Suprapubic skin (tissue), 4 donors: ENCODE measurements around the gene MVB12A. TPM values are rescaled to one million over a fixed set of nuclear protein-coding genes. Genes with fewer than 3 reads are reported as not detected.

Experiments
- DNase-seq, 2 donors: peaks; one replicate each; pipeline ENCODE4 v3.0.0-alpha.2; 2019; ENCODE audit warnings: low spot score in 2 of 2
- H3K27ac ChIP-seq: fragments of 200-600 bp; sonication (generic); one replicate; pipeline ENCODE4 v1.5.1; 2019
- H3K27me3 ChIP-seq: fragments of 200-600 bp; sonication (generic); one replicate; pipeline ENCODE4 v1.5.1; 2019
- H3K36me3 ChIP-seq: fragments of 200-600 bp; sonication (generic); one replicate; pipeline ENCODE4 v1.5.1; 2019
- H3K4me1 ChIP-seq: fragments of 200-600 bp; sonication (generic); one replicate; pipeline ENCODE4 v1.5.1; 2019
- H3K4me3 ChIP-seq: fragments of 200-600 bp; sonication (generic); one replicate; pipeline ENCODE4 v1.5.1; 2019; ENCODE audit warnings: mild to moderate bottlenecking
- H3K9me3 ChIP-seq: fragments of 200-600 bp; sonication (generic); one replicate; pipeline ENCODE4 v1.5.1; 2019
- CTCF ChIP-seq, 2 donors: fragments of 200-600 bp in 1 of 2; fragments of 450-650 bp in 1 of 2; sonication (generic) in 1 of 2; IDR thresholded peaks; one replicate each; pipeline ENCODE4 v1.5.1; 2016 to 2019; ENCODE audit warnings: antibody characterized with exemption in 2 of 2, mild to moderate bottlenecking in 1 of 2, moderate library complexity in 1 of 2
- EP300 ChIP-seq: sonication (generic); formaldehyde crosslinking; IDR thresholded peaks from one replicate; pipeline ENCODE4 v1.6.1; 2017; ENCODE audit warnings: antibody characterized with exemption
- POLR2A ChIP-seq, 2 donors: fragments of 450-650 bp; IDR thresholded peaks; one replicate each; pipeline ENCODE4 v1.6.1; 2017; ENCODE audit warnings: antibody characterized with exemption in 2 of 2, mild to moderate bottlenecking in 2 of 2, moderate library complexity in 2 of 2
- POLR2AphosphoS5 ChIP-seq, 3 donors: sonication (generic); formaldehyde crosslinking; IDR thresholded peaks; one replicate each; pipeline ENCODE4 v1.6.1; 2017; ENCODE audit warnings: antibody characterized with exemption in 3 of 3
- WGBS: methylation state at CpG from one replicate; pipeline ENCODE4 v1.1.5; 2018; 5-methylcytosine and 5-hydroxymethylcytosine counted together
- total RNA-seq, 4 donors: library from RNA; depleted of rRNA; stranded (reverse); fragments of >200 nt; gene quantifications; one replicate each; pipeline ENCODE4 v1.1.0, GENCODE V29; 2016

Gene MVB12A
- total RNA-seq, 4 donors from 2014 or later = 44.2 to 71.3 (median 60.5) TPM

DNA sequence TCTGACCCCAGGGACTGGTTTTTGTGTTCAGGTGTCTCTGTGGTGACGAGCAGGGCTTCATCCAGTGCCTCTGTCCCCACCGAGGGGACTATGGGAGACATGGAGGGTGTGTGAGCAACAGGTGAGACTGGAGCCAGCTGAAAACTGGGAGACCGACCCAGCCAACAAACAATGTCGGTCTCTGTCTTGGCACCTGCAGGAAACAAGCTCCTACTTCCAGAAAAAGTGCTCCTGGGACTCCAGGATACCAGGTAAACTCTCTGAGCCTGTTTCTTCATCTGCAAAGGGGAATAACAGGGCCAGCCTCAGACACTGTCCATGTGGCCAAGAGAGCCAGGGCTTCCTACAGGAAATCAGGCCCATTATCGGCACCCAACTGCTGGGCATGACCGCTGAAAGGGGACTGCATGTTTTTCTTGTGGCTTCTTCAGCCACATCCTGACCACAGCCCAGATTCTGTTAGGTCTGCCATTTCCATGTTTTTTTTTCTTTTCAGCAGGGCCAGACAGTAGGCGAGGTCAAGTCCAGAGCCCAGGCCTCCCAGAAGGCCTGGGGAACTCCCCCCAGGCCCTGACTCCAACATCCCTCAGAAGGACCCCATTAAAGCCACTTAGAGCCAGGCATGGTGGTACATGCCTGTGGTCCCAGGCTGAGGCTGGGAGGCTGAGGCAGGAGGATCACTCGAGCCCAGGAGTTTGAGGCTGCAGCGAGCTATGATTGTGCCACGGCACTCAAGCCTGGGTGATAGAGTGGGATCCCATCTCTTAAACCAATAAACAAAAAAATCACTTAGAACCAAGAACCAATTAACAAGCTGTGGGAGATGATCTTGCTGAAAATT, 13.6 kb upstream of the MVB12A start:
- Histone ChIP-seq H3K27me3 (no peaks in the 10 kb centered on the region), H3K36me3 (no peaks in the 10 kb centered on the region), H3K4me1 (peaks cover 19% of the 10 kb centered on the region), H3K9me3 (no peaks in the 10 kb centered on the region), H3K4me3 (peak overlapping the region; percentile 42), H3K27ac (peak overlapping the region; percentile 67)
- WGBS = 66% methylated on average over 9 of the region's 10 CpGs
- TF ChIP-seq EP300 = no peak
- TF ChIP-seq POLR2AphosphoS5 (IDR thresholded peaks at IDR 0.05) = no peak
- TF ChIP-seq POLR2A (IDR thresholded peaks at IDR 0.05) = no peak
- no peak for TF ChIP-seq CTCF (IDR thresholded peaks at IDR 0.05)
- no peak for DNase-seq

- Histone ChIP-seq H3K36me3 (no peaks in the 10 kb centered on the region), H3K4me3 (peak overlapping the region; percentile 42)
These were observed 13.0 kb upstream of the MVB12A start for GRCh38 chr19:17406887-17407196.

DNA sequence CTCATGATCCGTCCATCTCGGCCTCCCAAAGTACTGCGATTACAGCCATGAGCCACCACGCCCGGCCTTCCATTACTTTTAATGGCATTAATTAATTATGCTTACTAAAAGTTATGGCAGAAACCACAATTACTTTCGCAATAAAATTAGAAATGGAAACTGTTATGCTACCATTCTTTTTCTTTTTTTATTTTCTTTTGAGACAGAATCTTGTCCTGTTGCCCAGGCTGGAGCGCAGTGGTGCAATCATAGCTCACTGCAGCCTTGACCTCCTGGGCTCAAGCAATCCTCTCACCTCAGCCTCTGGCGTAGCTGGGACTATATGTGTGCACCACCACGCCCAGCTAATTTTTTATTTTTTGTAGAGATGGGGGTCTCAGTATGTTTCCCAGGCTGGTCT, 9.9 kb upstream of the MVB12A start:
- no peaks in the 10 kb centered on the region for H3K9me3 ChIP-seq
- H3K4me3 ChIP-seq = no peak overlapping the region
- DNase-seq = no peak
- TF ChIP-seq POLR2A (IDR thresholded peaks at IDR 0.05) (no peak), POLR2AphosphoS5 (IDR thresholded peaks at IDR 0.05) (no peak), CTCF (IDR thresholded peaks at IDR 0.05) (no peak), EP300 (no peak)
- no peaks in the 10 kb centered on the region for H3K36me3 ChIP-seq
- WGBS = 84% methylated on average over 9 of the region's 9 CpGs
- H3K27me3 ChIP-seq = peaks cover 7% of the 10 kb centered on the region
- H3K4me1 ChIP-seq = peaks cover 15% of the 10 kb centered on the region
- H3K27ac ChIP-seq = no peak overlapping the region

More at GRCh38 chr19:17406887-17407196, 13.0 kb upstream of the MVB12A start:
- no peak for TF ChIP-seq CTCF (IDR thresholded peaks at IDR 0.05)
- Histone ChIP-seq H3K27me3 (no peaks in the 10 kb centered on the region), H3K27ac (no peak overlapping the region), H3K9me3 (no peaks in the 10 kb centered on the region), H3K4me1 (peaks cover 19% of the 10 kb centered on the region)
- 68% methylated on average over 2 of the region's 2 CpGs for WGBS
- DNase-seq = no peak

DNA sequence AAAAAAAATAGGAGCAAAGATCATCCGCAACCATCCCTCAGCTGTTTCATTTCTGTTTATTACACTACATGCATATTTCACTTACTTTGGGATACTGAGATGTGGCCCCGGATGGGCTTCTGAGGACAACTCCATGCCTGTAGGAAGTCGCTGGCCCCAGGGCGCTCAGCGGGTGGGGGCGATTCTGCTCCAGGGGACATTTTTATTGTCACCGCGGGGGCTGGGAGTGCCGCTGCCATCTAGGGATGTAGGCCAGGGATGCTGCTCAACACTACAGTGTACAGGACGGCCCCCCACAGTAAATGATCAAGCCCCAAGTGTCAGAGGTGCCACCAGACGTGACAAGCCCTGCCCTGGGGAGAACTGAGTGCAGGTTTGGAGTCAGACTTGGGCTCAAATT, 8.0 kb upstream of the MVB12A start:
- no peak for DNase-seq
- H3K4me1 ChIP-seq = peaks cover 3% of the 10 kb centered on the region
- TF ChIP-seq POLR2A (IDR thresholded peaks at IDR 0.05) = no peak
- no peak for TF ChIP-seq CTCF (IDR thresholded peaks at IDR 0.05)
- no peak for TF ChIP-seq POLR2AphosphoS5 (IDR thresholded peaks at IDR 0.05)
- TF ChIP-seq EP300 = no peak
- 83% methylated on average over 11 of the region's 11 CpGs for WGBS
- H3K27me3 ChIP-seq = peaks cover 7% of the 10 kb centered on the region
- no peaks in the 10 kb centered on the region for H3K36me3 ChIP-seq
- H3K27ac ChIP-seq = no peak overlapping the region
- H3K9me3 ChIP-seq = no peaks in the 10 kb centered on the region
- H3K4me3 ChIP-seq = no peak overlapping the region

- H3K36me3 ChIP-seq = no peaks in the 10 kb centered on the region
- no peak for TF ChIP-seq POLR2AphosphoS5 (IDR thresholded peaks at IDR 0.05)
- TF ChIP-seq EP300 = no peak
- TF ChIP-seq POLR2A (IDR thresholded peaks at IDR 0.05) = no peak
- no peak for TF ChIP-seq CTCF (IDR thresholded peaks at IDR 0.05)
- no peak overlapping the region for H3K4me3 ChIP-seq
- H3K9me3 ChIP-seq = no peaks in the 10 kb centered on the region
- H3K27ac ChIP-seq = no peak overlapping the region
- 86% methylated on average over 8 of the region's 8 CpGs for WGBS
- peaks cover 3% of the 10 kb centered on the region for H3K4me1 ChIP-seq
- no peak for DNase-seq
- H3K27me3 ChIP-seq = peaks cover 7% of the 10 kb centered on the region
These were observed 5.8 kb upstream of the MVB12A start for GRCh38 chr19:17414097-17414496.
